A549 (cell line): ENCODE measurements around the gene CCDC43. TPM values are rescaled to one million over a fixed set of nuclear protein-coding genes. Genes with fewer than 3 reads are reported as not detected.

Experiments used
- ATAC-seq, 2 experiments: fragments of 200-7000 bp in 1 of 2; fragments of >200 bp in 1 of 2; cut with Nextera tagmentation in 1 of 2; cut with Tn5 transposase in 1 of 2; 3 replicates each; pipeline versions ENCODE4 v1.8.0 to v1.9.1; 2018 to 2020; ENCODE audit warnings: mild to moderate bottlenecking in 1 of 2, moderate library complexity in 1 of 2
- CTCF ChIA-PET: fragments of 300-600 bp; sonication (Branson Sonifier 250); formaldehyde crosslinking; extraction: SDS; loops from one replicate; lab custom pipeline; 2021; ENCODE audit warnings: antibody characterized with exemption, inconsistent platforms; lab: Yijun Ruan, JAX
- POLR2A ChIA-PET: fragments of 350-600 bp; formaldehyde crosslinking; extraction: SDS; loops from one replicate; lab custom pipeline; 2021; ENCODE audit warnings: antibody characterized with exemption, inconsistent platforms; lab: Yijun Ruan, JAX
- DNase-seq, 2 experiments: peaks; one replicate each; pipeline versions ENCODE4 v3.0.0 to v3.0.0-alpha.2; 2011 to 2016; ENCODE audit warnings: low read depth in 1 of 2, low spot score in 1 of 2
- FAIRE-seq: peaks from 2 replicates; lab custom pipeline; 2011; peaks lifted over from hg19 to GRCh38; lab: Jason Lieb, UNC
- H3K27ac ChIP-seq, 2 experiments: fragments of >200 bp; sonication (Bioruptor Twin); formaldehyde crosslinking; 3 replicates each; pipeline ENCODE4 v1.5.1; 2016 to 2017
- H3K4me1 ChIP-seq: fragments of >200 bp; sonication (Bioruptor Twin); formaldehyde crosslinking; 3 replicates; pipeline ENCODE4 v1.6.1; 2016
- H3K4me2 ChIP-seq: fragments of >200 bp; sonication (Bioruptor Twin); formaldehyde crosslinking; 3 replicates; pipeline ENCODE4 v1.6.1; 2016
- H3K4me3 ChIP-seq: fragments of >200 bp; sonication (Bioruptor Twin); formaldehyde crosslinking; 3 replicates; pipeline ENCODE4 v1.5.1; 2016
- H3K9me3 ChIP-seq: fragments of >200 bp; sonication (Bioruptor Twin); formaldehyde crosslinking; 3 replicates; pipeline ENCODE4 v1.6.1; 2016
- CBX2 ChIP-seq: fragments of 200-600 bp; sonication (generic); IDR thresholded peaks from 2 replicates; pipeline ENCODE4 v1.6.1; 2016; ENCODE audit warnings: low read depth, mild to moderate bottlenecking, borderline replicate concordance
- CEBPB ChIP-seq, 2 experiments: fragments of >200 bp in 1 of 2; sonication (Bioruptor Twin) in 1 of 2; formaldehyde crosslinking in 1 of 2; IDR thresholded peaks; 2 replicates each; pipeline ENCODE4 v1.6.1; 2012 to 2016
- EP300 ChIP-seq, 2 experiments: fragments of >200 bp; sonication (Bioruptor Twin); formaldehyde crosslinking; IDR thresholded peaks; 2 replicates in 1 of 2; 3 replicates in 1 of 2; pipeline ENCODE4 v1.6.1; 2016 to 2017
- GATA3 ChIP-seq: IDR thresholded peaks from 2 replicates; pipeline ENCODE4 v1.6.1; 2012; ENCODE audit warnings: borderline replicate concordance
- HDAC2 ChIP-seq: fragments of 200-600 bp; sonication (generic); IDR thresholded peaks from 2 replicates; pipeline ENCODE4 v1.6.1; 2016
- HOXA7 ChIP-seq: fragments of 250-450 bp; sonication (Bioruptor Pico); IDR thresholded peaks from 2 replicates; pipeline ENCODE4 v1.5.0; 2020; ENCODE audit warnings: mild to moderate bottlenecking, moderate library complexity
- JUN ChIP-seq, 2 experiments: fragments of >200 bp; sonication (Bioruptor Twin); formaldehyde crosslinking; IDR thresholded peaks; 2 replicates in 1 of 2; 3 replicates in 1 of 2; pipeline ENCODE4 v1.6.1; 2016 to 2017
- JUNB ChIP-seq: fragments of >200 bp; sonication (Bioruptor Twin); formaldehyde crosslinking; IDR thresholded peaks from 2 replicates; pipeline ENCODE4 v1.6.1; 2016
- KDM5A ChIP-seq: fragments of 200-600 bp; sonication (generic); IDR thresholded peaks from 2 replicates; pipeline ENCODE4 v1.6.1; 2016; ENCODE audit warnings: antibody characterized with exemption, mild to moderate bottlenecking
- MAFK ChIP-seq: fragments of 450-650 bp; IDR thresholded peaks from 2 replicates; pipeline ENCODE4 v1.6.1; 2014; ENCODE audit not compliant: partially characterized antibody
- PHF8 ChIP-seq: fragments of 200-600 bp; sonication (generic); IDR thresholded peaks from 2 replicates; pipeline ENCODE4 v1.6.1; 2016; ENCODE audit warnings: low read depth, mild to moderate bottlenecking, antibody characterized with exemption, moderate library complexity, borderline replicate concordance
- POLR2A ChIP-seq: IDR thresholded peaks from 2 replicates; pipeline ENCODE4 v1.6.1; 2012; ENCODE audit warnings: mild to moderate bottlenecking, low read length
- RAD21 ChIP-seq, 2 experiments: fragments of >200 bp in 1 of 2; sonication (Bioruptor Twin) in 1 of 2; formaldehyde crosslinking in 1 of 2; IDR thresholded peaks in 1 of 2; conservative IDR thresholded peaks in 1 of 2; 2 replicates in 1 of 2; 3 replicates in 1 of 2; pipeline ENCODE4 v1.6.1; 2012 to 2018; ENCODE audit warnings: inconsistent platforms in 1 of 2
- RARB ChIP-seq: fragments of 250-450 bp; sonication (Bioruptor Pico); IDR thresholded peaks from 2 replicates; pipeline ENCODE4 v1.8.0; 2021; ENCODE audit warnings: mild to moderate bottlenecking, moderate library complexity
- SMC3 ChIP-seq: fragments of >200 bp; sonication (Bioruptor Twin); formaldehyde crosslinking; IDR thresholded peaks from 3 replicates; pipeline ENCODE4 v1.6.1; 2018; ENCODE audit warnings: inconsistent platforms
- TP53 ChIP-seq: fragments of 250-450 bp; sonication (Bioruptor Pico); IDR thresholded peaks from 2 replicates; pipeline ENCODE4 v1.5.0; 2021; ENCODE audit warnings: mild to moderate bottlenecking, moderate library complexity
- ZFP36 ChIP-seq: fragments of 450-650 bp; IDR thresholded peaks from 2 replicates; pipeline ENCODE4 v1.6.1; 2014; ENCODE audit warnings: borderline replicate concordance; ENCODE audit not compliant: partially characterized antibody
- WGBS: methylation state at CpG from one replicate; pipeline ENCODE4 v1.1.6; 2017; ENCODE audit errors: missing lambda C conversion rate; 5-methylcytosine and 5-hydroxymethylcytosine counted together
- polyA plus RNA-seq, 4 experiments: library from polyadenylated mRNA; depleted of rRNA in 3 of 4; stranded (reverse); fragments of >200 nt; fragmentation: RNase III in 1 of 4; extraction: RNeasy Plus Mini Kit Qiagen cat#74134 plus additional on column Dnase treatment in 1 of 4; gene quantifications; 2 replicates in 3 of 4; 3 replicates in 1 of 4; pipeline ENCODE4 v1.2.3, GENCODE V29; 2011 to 2017
- TF ChIP-seq, protein P1 (sequence below): IDR thresholded peaks from 2 replicates; pipeline ENCODE4 v1.6.1; 2012
- TF ChIP-seq, protein P2 (sequence below): IDR thresholded peaks from 2 replicates; pipeline ENCODE4 v1.6.1; 2012
- TF ChIP-seq, protein P3 (sequence below): fragments of >200 bp; sonication (Bioruptor Twin); formaldehyde crosslinking; IDR thresholded peaks from 3 replicates; pipeline ENCODE4 v1.6.1; 2016
- TF ChIP-seq, protein P4 (sequence below): fragments of 200-600 bp; sonication (generic); IDR thresholded peaks from 2 replicates; pipeline ENCODE4 v1.6.1; 2016; ENCODE audit warnings: antibody characterized with exemption, mild to moderate bottlenecking, moderate library complexity
- TF ChIP-seq, protein P5 (sequence below): fragments of 250-450 bp; sonication (Bioruptor Pico); IDR thresholded peaks from 2 replicates; pipeline ENCODE4 v1.5.0; 2021; ENCODE audit warnings: mild to moderate bottlenecking, moderate library complexity, borderline replicate concordance
- TF ChIP-seq, protein P6 (sequence below): fragments of >200 bp; sonication (Bioruptor Twin); formaldehyde crosslinking; IDR thresholded peaks from 3 replicates; pipeline ENCODE4 v1.5.1; 2016

Gene CCDC43
- polyA plus RNA-seq, 2 of the 4 experiments (the other 2 are of a cell fraction): 34.3 to 37.3 TPM

DNA sequence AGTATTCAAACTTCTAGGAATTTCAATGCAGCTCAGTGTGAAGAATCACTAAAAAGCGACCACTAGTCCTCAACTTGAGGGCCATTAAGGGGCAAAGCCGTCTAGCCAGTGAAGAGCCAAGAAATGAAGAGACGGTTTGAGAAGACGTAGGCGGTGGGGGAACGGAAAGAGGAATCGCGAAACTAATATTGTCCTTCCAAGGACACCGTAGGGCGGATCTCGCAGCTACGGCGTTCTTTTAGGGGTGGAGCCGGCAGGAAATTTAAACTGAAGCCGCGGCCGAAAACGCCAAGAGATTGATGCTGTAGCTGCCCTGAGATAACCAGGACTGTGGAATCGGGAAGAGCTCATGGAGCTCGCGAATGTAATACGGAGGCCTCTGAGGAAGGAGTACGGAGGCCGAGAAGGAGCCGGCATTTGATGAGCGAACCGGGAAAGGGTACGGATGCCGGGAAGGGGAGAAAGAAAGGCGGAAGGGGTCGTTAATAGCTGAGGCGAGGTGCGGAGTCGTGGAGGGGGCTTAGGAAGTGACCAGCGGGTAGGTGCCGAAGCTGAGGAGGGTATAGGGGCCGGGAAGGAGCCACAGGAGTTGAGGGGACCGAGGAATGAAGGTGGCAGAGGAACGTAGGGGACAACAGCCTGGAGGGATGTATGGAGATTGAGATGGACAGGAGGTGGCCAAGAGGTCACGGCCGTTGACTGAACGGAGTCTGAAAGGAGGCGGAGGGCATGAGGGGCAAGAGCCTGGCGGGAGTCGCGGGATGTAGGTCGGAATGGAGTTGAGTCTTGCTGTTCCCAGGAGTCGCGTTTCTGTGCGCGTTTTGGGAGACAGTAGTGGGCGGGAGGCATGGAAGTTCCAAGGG is 19.1 kb upstream of the CCDC43 start, which contains the start of gene DBF4B:
DBF4B (plus strand) TSS at position 265 of the 863 bp plus-strand sequence; CDS start at position 421, 156 bp downstream.
- CTCF ChIA-PET: interaction anchor here (0.8 to 1.4 kb wide), 4 partner anchors 20 to 537 kb away, joined by 3 read pairs; no protein-coding TSS in a partner anchor
- FAIRE-seq (peak; percentile 46), DNase-seq (peak; percentile 95 to 99), ATAC-seq (peak; percentile 86 to 91)
- POLR2A ChIA-PET: interaction anchor here (0.5 to 1.7 kb wide), 4 partner anchors 15 to 38 kb away, joined by 3 to 13 read pairs (median 3); partner anchors contain the start of gene CCDC43
- Histone ChIP-seq H3K4me2 (peak within 1 kb of the TSS; percentile 73), H3K9me3 (no peaks in the 10 kb centered on the region)
- 1% methylated on average over 52 of the region's 52 CpGs for WGBS
- TF ChIP-seq RARB (0 out of 2 replicates have a peak, but pooled peaks have one; percentile 58), PHF8 (peak; percentile 28; the same call in 1 of the 2 replicates), CEBPB (IDR thresholded peaks at IDR 0.05) (peak in 1 of 2 experiments; percentile 9; a peak in 1 of 4 replicates), EP300 (IDR thresholded peaks at IDR 0.05) (no peak), TP53 (CRISPR knock-in tag) (no peak), JUNB (no peak), HDAC2 (peak; percentile 95), JUN (IDR thresholded peaks at IDR 0.05) (peak; percentile 79 to 89), GATA3 (peak; percentile 31; the same call in 1 of the 2 replicates), POLR2A (peak; percentile 57), KDM5A (peak; percentile 87), HOXA7 (CRISPR knock-in tag) (no peak)
- TF ChIP-seq, protein P1, sequence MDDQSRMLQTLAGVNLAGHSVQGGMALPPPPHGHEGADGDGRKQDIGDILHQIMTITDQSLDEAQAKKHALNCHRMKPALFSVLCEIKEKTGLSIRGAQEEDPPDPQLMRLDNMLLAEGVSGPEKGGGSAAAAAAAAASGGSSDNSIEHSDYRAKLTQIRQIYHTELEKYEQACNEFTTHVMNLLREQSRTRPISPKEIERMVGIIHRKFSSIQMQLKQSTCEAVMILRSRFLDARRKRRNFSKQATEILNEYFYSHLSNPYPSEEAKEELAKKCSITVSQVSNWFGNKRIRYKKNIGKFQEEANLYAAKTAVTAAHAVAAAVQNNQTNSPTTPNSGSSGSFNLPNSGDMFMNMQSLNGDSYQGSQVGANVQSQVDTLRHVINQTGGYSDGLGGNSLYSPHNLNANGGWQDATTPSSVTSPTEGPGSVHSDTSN: peak; percentile 72; the same call in 1 of the 2 replicates
- TF ChIP-seq, protein P2, sequence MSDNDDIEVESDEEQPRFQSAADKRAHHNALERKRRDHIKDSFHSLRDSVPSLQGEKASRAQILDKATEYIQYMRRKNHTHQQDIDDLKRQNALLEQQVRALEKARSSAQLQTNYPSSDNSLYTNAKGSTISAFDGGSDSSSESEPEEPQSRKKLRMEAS: peak; percentile 89
- TF ChIP-seq, protein P3, sequence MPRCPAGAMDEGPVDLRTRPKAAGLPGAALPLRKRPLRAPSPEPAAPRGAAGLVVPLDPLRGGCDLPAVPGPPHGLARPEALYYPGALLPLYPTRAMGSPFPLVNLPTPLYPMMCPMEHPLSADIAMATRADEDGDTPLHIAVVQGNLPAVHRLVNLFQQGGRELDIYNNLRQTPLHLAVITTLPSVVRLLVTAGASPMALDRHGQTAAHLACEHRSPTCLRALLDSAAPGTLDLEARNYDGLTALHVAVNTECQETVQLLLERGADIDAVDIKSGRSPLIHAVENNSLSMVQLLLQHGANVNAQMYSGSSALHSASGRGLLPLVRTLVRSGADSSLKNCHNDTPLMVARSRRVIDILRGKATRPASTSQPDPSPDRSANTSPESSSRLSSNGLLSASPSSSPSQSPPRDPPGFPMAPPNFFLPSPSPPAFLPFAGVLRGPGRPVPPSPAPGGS: peak; percentile 66; the same call in 2 of the 3 replicates
- TF ChIP-seq, protein P4, sequence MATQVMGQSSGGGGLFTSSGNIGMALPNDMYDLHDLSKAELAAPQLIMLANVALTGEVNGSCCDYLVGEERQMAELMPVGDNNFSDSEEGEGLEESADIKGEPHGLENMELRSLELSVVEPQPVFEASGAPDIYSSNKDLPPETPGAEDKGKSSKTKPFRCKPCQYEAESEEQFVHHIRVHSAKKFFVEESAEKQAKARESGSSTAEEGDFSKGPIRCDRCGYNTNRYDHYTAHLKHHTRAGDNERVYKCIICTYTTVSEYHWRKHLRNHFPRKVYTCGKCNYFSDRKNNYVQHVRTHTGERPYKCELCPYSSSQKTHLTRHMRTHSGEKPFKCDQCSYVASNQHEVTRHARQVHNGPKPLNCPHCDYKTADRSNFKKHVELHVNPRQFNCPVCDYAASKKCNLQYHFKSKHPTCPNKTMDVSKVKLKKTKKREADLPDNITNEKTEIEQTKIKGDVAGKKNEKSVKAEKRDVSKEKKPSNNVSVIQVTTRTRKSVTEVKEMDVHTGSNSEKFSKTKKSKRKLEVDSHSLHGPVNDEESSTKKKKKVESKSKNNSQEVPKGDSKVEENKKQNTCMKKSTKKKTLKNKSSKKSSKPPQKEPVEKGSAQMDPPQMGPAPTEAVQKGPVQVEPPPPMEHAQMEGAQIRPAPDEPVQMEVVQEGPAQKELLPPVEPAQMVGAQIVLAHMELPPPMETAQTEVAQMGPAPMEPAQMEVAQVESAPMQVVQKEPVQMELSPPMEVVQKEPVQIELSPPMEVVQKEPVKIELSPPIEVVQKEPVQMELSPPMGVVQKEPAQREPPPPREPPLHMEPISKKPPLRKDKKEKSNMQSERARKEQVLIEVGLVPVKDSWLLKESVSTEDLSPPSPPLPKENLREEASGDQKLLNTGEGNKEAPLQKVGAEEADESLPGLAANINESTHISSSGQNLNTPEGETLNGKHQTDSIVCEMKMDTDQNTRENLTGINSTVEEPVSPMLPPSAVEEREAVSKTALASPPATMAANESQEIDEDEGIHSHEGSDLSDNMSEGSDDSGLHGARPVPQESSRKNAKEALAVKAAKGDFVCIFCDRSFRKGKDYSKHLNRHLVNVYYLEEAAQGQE: peak; percentile 51
- TF ChIP-seq, all 56 proteins: peak for 12
- peak within 1 kb of the TSS; percentile 86 for H3K4me3 ChIP-seq
- H3K27ac ChIP-seq: peak within 1 kb of the TSS; percentile 71 to 85
- H3K4me1 ChIP-seq: peaks cover 15% of the 10 kb centered on the region

DNA sequence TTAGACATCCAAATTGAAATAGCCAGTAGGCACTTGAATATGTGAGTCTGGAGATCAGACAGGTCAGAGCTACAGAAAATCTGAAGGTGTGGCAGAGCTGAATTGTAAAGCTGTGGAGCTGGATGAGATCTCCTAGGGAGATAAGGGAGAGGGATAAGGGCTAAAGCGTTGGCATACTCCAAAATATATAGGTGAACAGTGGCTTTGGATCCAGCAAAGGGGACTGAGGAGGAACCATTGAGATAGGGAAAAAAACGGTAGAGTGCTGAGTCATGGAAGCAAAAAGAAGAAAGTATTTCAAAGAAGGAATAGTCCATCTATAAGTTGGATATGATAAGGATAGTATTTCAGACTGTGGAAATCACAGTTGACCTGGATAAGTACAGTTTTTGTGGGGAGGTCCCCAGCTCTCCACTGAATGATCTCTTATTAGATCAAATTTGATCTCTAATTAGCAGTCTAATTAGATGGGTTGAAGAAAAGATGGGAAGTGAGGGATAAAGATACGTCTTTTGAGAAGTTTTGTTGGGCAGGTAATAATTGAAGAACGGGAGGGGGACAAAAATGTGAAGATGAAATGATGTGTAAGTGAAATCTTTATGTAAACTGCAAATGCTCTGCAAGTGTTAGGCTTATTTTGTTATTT is 18.3 kb upstream of the CCDC43 start:
- Histone ChIP-seq H3K4me1 (peaks cover 15% of the 10 kb centered on the region), H3K4me2 (peak overlapping the region; percentile 73), H3K27ac (peak overlapping the region; percentile 71 to 85), H3K4me3 (peak overlapping the region; percentile 86), H3K9me3 (no peaks in the 10 kb centered on the region)
- no peak for FAIRE-seq
- no peak for DNase-seq
- ATAC-seq: 0 out of 6 replicates have a peak, but pooled peaks of 1 of the 2 experiments have one; percentile 17
- WGBS: 4% methylated on average over 4 of the region's 4 CpGs
- CTCF ChIA-PET: interaction anchor here (0.9 to 1.4 kb wide), 5 partner anchors 17 to 49 kb away, joined by 3 to 4 read pairs (median 3); no protein-coding TSS in a partner anchor
- POLR2A ChIA-PET: interaction anchor here (0.6 to 1.7 kb wide), 4 partner anchors 17 to 39 kb away, joined by 3 to 13 read pairs (median 3); partner anchors contain the start of gene CCDC43
- TF ChIP-seq CBX2 (no peak), HDAC2 (no peak), TP53 (CRISPR knock-in tag) (no peak), PHF8 (no peak), HOXA7 (CRISPR knock-in tag) (no peak), JUN (IDR thresholded peaks at IDR 0.05) (no peak), RAD21 (conservative IDR thresholded peaks at IDR 0.05 in 1 of 2, IDR thresholded peaks at IDR 0.05 in 1 of 2) (no peak), MAFK (peak; percentile 94), SMC3 (no peak), ZFP36 (no peak), EP300 (IDR thresholded peaks at IDR 0.05) (no peak)
- TF ChIP-seq, protein P5, sequence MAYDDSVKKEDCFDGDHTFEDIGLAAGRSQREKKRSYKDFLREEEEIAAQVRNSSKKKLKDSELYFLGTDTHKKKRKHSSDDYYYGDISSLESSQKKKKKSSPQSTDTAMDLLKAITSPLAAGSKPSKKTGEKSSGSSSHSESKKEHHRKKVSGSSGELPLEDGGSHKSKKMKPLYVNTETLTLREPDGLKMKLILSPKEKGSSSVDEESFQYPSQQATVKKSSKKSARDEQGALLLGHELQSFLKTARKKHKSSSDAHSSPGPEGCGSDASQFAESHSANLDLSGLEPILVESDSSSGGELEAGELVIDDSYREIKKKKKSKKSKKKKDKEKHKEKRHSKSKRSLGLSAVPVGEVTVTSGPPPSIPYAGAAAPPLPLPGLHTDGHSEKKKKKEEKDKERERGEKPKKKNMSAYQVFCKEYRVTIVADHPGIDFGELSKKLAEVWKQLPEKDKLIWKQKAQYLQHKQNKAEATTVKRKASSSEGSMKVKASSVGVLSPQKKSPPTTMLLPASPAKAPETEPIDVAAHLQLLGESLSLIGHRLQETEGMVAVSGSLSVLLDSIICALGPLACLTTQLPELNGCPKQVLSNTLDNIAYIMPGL (CRISPR knock-in tag): no peak
- TF ChIP-seq, protein P6, sequence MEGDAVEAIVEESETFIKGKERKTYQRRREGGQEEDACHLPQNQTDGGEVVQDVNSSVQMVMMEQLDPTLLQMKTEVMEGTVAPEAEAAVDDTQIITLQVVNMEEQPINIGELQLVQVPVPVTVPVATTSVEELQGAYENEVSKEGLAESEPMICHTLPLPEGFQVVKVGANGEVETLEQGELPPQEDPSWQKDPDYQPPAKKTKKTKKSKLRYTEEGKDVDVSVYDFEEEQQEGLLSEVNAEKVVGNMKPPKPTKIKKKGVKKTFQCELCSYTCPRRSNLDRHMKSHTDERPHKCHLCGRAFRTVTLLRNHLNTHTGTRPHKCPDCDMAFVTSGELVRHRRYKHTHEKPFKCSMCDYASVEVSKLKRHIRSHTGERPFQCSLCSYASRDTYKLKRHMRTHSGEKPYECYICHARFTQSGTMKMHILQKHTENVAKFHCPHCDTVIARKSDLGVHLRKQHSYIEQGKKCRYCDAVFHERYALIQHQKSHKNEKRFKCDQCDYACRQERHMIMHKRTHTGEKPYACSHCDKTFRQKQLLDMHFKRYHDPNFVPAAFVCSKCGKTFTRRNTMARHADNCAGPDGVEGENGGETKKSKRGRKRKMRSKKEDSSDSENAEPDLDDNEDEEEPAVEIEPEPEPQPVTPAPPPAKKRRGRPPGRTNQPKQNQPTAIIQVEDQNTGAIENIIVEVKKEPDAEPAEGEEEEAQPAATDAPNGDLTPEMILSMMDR: no peak
